HepG2 (cell line): ENCODE data around the gene AP1M2. TPM values are rescaled to one million over a fixed set of nuclear protein-coding genes. Genes with fewer than 3 reads are reported as not detected.

Experiments
- ATAC-seq: fragments of 200-7000 bp; cut with Tn5 transposase; 3 replicates; pipeline ENCODE4 v1.9.1; 2020; ENCODE audit warnings: mild to moderate bottlenecking, moderate library complexity
- BruUV-seq: library from RNA; stranded (reverse); fragments of 400-500 nt; replicated peaks from 2 replicates; lab custom pipeline; 2021; lab: Mats Ljungman, UMichigan
- CTCF ChIA-PET: fragments of 300-600 bp; formaldehyde crosslinking; extraction: SDS; loops from one replicate; lab custom pipeline; 2021; ENCODE audit warnings: low total read pairs, inconsistent platforms, low intra/inter-chr PET ratio; lab: Yijun Ruan, JAX
- POLR2A ChIA-PET: fragments of 350-600 bp; sonication (Branson Sonifier 250); formaldehyde crosslinking; loops from one replicate; lab custom pipeline; 2020; ENCODE audit warnings: antibody characterized with exemption, inconsistent platforms; lab: Yijun Ruan, JAX
- DNase-seq: peaks from one replicate; pipeline ENCODE4 v3.0.0-alpha.2; 2015; ENCODE audit warnings: low spot score
- FAIRE-seq: peaks from 3 replicates; lab custom pipeline; 2011; peaks lifted over from hg19 to GRCh38; lab: Jason Lieb, UNC
- H2AFZ ChIP-seq: one replicate; pipeline ENCODE4 v1.6.1; 2011; ENCODE audit warnings: low read length, inconsistent platforms
- H3K27ac ChIP-seq: fragments of 300-600 bp; 3 replicates; pipeline ENCODE4 v1.8.0; 2011; ENCODE audit warnings: mixed run types, mild to moderate bottlenecking, mixed read lengths, low read length, inconsistent platforms; ENCODE audit not compliant: insufficient read depth; ENCODE audit errors: extremely low read length
- H3K27me3 ChIP-seq, 2 experiments: fragments of 200-600 bp in 1 of 2; 2 replicates in 1 of 2; 3 replicates in 1 of 2; pipeline versions ENCODE4 v1.6.0 to v1.8.0; 2011; ENCODE audit warnings: low read length in 2 of 2, mild to moderate bottlenecking in 2 of 2, moderate library complexity in 2 of 2, inconsistent platforms in 1 of 2; ENCODE audit not compliant: insufficient read depth in 2 of 2, control insufficient read depth in 1 of 2
- H3K36me3 ChIP-seq, 2 experiments: fragments of 200-600 bp in 1 of 2; replicated peaks in 1 of 2; 2 replicates in 1 of 2; 3 replicates in 1 of 2; pipeline versions ENCODE4 v1.5.1 to v1.8.0; 2011; ENCODE audit warnings: low read length in 2 of 2, inconsistent platforms in 1 of 2; ENCODE audit not compliant: insufficient read depth in 2 of 2, control insufficient read depth in 1 of 2
- H3K4me1 ChIP-seq: 2 replicates; pipeline ENCODE4 v1.5.1; 2012; ENCODE audit warnings: low read length, inconsistent platforms; ENCODE audit not compliant: insufficient read depth
- H3K4me2 ChIP-seq: 2 replicates; pipeline ENCODE4 v1.6.0; 2011; ENCODE audit warnings: low read depth, low read length, inconsistent platforms
- H3K4me3 ChIP-seq, 3 experiments: fragments of 200-600 bp in 1 of 3; sonication (generic), shearing (Covaris generic) in 1 of 3; replicated peaks in 1 of 3; 2 replicates each; pipeline ENCODE4 v1.5.1; 2011 to 2016; ENCODE audit warnings: low read length in 3 of 3, inconsistent platforms in 2 of 3, low read depth in 2 of 3, mild to moderate bottlenecking in 2 of 3, control low read depth in 1 of 3, mixed read lengths in 1 of 3; ENCODE audit not compliant: insufficient read depth in 1 of 3
- H3K79me2 ChIP-seq: one replicate; pipeline ENCODE4 v1.6.1; 2011; ENCODE audit warnings: low read length, inconsistent platforms; ENCODE audit not compliant: insufficient read depth
- H3K9ac ChIP-seq: 2 replicates; pipeline ENCODE4 v1.6.0; 2011; ENCODE audit warnings: mild to moderate bottlenecking, low read depth, low read length, inconsistent platforms; ENCODE audit not compliant: insufficient read depth
- H3K9me3 ChIP-seq: 2 replicates; pipeline ENCODE4 v1.5.1; 2012; ENCODE audit warnings: mild to moderate bottlenecking, low read length
- H4K20me1 ChIP-seq: 2 replicates; pipeline ENCODE4 v1.6.0; 2011; ENCODE audit warnings: inconsistent platforms, mild to moderate bottlenecking, low read length, moderate library complexity; ENCODE audit not compliant: insufficient read depth
- DPF2 ChIP-seq: sonication (generic); formaldehyde crosslinking; IDR thresholded peaks from 2 replicates; pipeline ENCODE4 v1.4.0; 2020; ENCODE audit warnings: mild to moderate bottlenecking, low read depth, missing genetic modification reagents, borderline replicate concordance
- GFI1 ChIP-seq: sonication (generic); formaldehyde crosslinking; IDR thresholded peaks from 2 replicates; pipeline ENCODE4 v1.5.0; 2020; ENCODE audit warnings: missing genetic modification reagents, mild to moderate bottlenecking, borderline replicate concordance
- HNRNPLL ChIP-seq: fragments of 200-400 bp; formaldehyde crosslinking; IDR thresholded peaks from 2 replicates; pipeline ENCODE4 v1.6.1; 2017; ENCODE audit warnings: mild to moderate bottlenecking, low read depth, low read length; ENCODE audit not compliant: poor library complexity, severe bottlenecking
- NFIB ChIP-seq: sonication (generic); formaldehyde crosslinking; IDR thresholded peaks from 2 replicates; pipeline ENCODE4 v1.9.0; 2021; ENCODE audit warnings: missing genetic modification reagents, mild to moderate bottlenecking, borderline replicate concordance
- SAFB2 ChIP-seq: sonication (generic); formaldehyde crosslinking; IDR thresholded peaks from 2 replicates; pipeline ENCODE4 v1.5.1; 2020; ENCODE audit warnings: missing genetic modification reagents, low read depth, mild to moderate bottlenecking, borderline replicate concordance
- SMARCE1 ChIP-seq: fragments of 450-650 bp; IDR thresholded peaks from 2 replicates; pipeline ENCODE4 v1.6.1; 2017; ENCODE audit warnings: borderline replicate concordance
- TEAD2 ChIP-seq: sonication (generic); formaldehyde crosslinking; IDR thresholded peaks from 2 replicates; pipeline ENCODE4 v1.9.0; 2021; ENCODE audit warnings: missing genetic modification reagents
- ZNF510 ChIP-seq: sonication (generic); formaldehyde crosslinking; IDR thresholded peaks from 2 replicates; pipeline ENCODE4 v1.4.0; 2020; ENCODE audit warnings: low read depth, mild to moderate bottlenecking, missing genetic modification reagents
- ZNF512 ChIP-seq: sonication (generic); formaldehyde crosslinking; IDR thresholded peaks from 2 replicates; pipeline ENCODE4 v1.4.0; 2020; ENCODE audit warnings: mild to moderate bottlenecking, missing genetic modification reagents
- ZNF569 ChIP-seq: sonication (generic); formaldehyde crosslinking; IDR thresholded peaks from 2 replicates; pipeline ENCODE4 v1.5.0; 2020; ENCODE audit warnings: mild to moderate bottlenecking, missing genetic modification reagents, moderate library complexity, borderline replicate concordance
- ZNF749 ChIP-seq: sonication (generic); formaldehyde crosslinking; IDR thresholded peaks from 2 replicates; pipeline ENCODE4 v1.8.0; 2022; ENCODE audit warnings: mild to moderate bottlenecking, missing genetic modification reagents, moderate library complexity, borderline replicate concordance
- ZNF781 ChIP-seq: sonication (generic); formaldehyde crosslinking; IDR thresholded peaks from 2 replicates; pipeline ENCODE4 v1.5.1; 2020; ENCODE audit warnings: borderline replicate concordance, mild to moderate bottlenecking, missing genetic modification reagents; ENCODE audit errors: not compliant biosample characterization
- WGBS: methylation state at CpG from one replicate; pipeline ENCODE4 v1.1.6; 2017; ENCODE audit warnings: low lambda C conversion rate; 5-methylcytosine and 5-hydroxymethylcytosine counted together
- in situ Hi-C: cut with HindIII; loops from 2 replicates; pipeline ENCODE4 v1.10.0; 2017; ENCODE audit warnings: low pct_unique_long_range_greater_than_20kb; ENCODE audit not compliant: extremely low pct_ligation_motif_present
- intact Hi-C: fragments of 100-400 bp; cut with micrococcal nuclease; formaldehyde crosslinking; loops from one replicate; pipeline ENCODE4 v1.10.0; 2022; ENCODE audit not compliant: unreplicated experiment
- polyA plus RNA-seq, 8 experiments: library from polyadenylated mRNA; depleted of rRNA in 3 of 8; stranded (reverse) in 7 of 8; unstranded in 1 of 8; fragments of >200 nt; fragmentation: Illumina TruSeq in 4 of 8; extraction: Trizol in 4 of 8; gene quantifications; 2 replicates each; pipeline versions ENCODE4 v1.2.1 to v1.2.3, GENCODE V29; 2011 to 2016; ENCODE audit warnings: low read depth in 4 of 8, missing spikeins in 1 of 8, mixed read lengths in 1 of 8; ENCODE audit not compliant: insufficient read depth in 1 of 8
- total RNA-seq, 5 experiments: library from RNA; depleted of rRNA; stranded (reverse); fragments of >200 nt; fragmentation: Illumina TruSeq; extraction: Trizol; gene quantifications; 2 replicates each; pipeline ENCODE4 v1.2.3, GENCODE V29; 2016; ENCODE audit warnings: low read depth in 1 of 5

Gene AP1M2
- total and polyA plus RNA-seq, 2 of the 13 experiments (the other 11 are each of a cell fraction or from before 2014, with no cell fraction given) = 6.3 to 76.8 TPM

DNA sequence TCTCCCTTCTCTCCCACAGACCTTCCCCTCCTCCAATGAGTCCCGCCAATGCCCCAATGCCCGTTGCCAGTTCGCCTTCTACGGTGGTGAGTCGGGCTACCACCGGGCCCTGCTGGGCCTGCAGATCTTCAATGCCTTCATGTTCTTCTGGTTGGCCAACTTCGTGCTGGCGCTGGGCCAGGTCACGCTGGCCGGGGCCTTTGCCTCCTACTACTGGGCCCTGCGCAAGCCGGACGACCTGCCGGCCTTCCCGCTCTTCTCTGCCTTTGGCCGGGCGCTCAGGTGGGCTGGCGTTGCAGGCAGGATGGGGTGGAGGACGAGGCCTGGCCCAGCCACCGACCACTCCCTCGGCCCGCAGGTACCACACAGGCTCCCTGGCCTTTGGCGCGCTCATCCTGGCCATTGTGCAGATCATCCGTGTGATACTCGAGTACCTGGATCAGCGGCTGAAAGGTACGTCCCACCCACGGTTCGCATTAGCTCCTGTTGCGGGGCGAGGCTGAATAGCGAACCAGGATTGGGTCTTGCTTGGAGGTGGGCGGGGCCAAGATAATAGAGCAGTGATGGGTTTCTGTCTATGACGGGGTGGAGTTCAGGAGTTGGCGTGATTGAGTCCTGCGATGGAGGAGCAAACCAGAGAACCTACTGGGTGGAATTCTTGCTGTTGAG is 49.3 kb upstream of the AP1M2 start:
- FAIRE-seq (no peak), DNase-seq (no peak), ATAC-seq (no peak)
- Histone ChIP-seq H3K9me3 (no peaks in the 10 kb centered on the region), H3K27me3 (no peaks in the 10 kb centered on the region), H3K9ac (no peak overlapping the region), H3K79me2 (no peaks in the 10 kb centered on the region), H4K20me1 (no peaks in the 10 kb centered on the region), H3K27ac (no peak overlapping the region), H2AFZ (no peak overlapping the region), H3K4me2 (no peak overlapping the region), H3K36me3 (no peaks in the 10 kb centered on the region), H3K4me1 (peaks cover 48% of the 10 kb centered on the region), H3K4me3 (no peak overlapping the region)
- no TSS peak for BruUV-seq
- ChIA-PET CTCF (no interaction called here), POLR2A (no interaction called here)
- intact Hi-C loops = no loop called here
- in situ Hi-C loops = no loop called here
- WGBS = 96% methylated on average over 37 of the region's 37 CpGs
- no peak for TF ChIP-seq TEAD2
- TF ChIP-seq ZNF510 = no peak
- no peak for TF ChIP-seq GFI1
- TF ChIP-seq SAFB2 (CRISPR knock-in tag) = no peak
- no peak for TF ChIP-seq SMARCE1
- TF ChIP-seq ZNF749 (CRISPR knock-in tag) = no peak
- no peak for TF ChIP-seq HNRNPLL
- no peak for TF ChIP-seq DPF2 (CRISPR knock-in tag)
- TF ChIP-seq ZNF569 = no peak
- TF ChIP-seq ZNF512 (CRISPR knock-in tag) = no peak
- TF ChIP-seq NFIB (CRISPR knock-in tag) = no peak
- no peak for TF ChIP-seq ZNF781 (CRISPR knock-in tag)
